Measurements from ENCODE around the gene RHOBTB3. TPM values are rescaled to one million over a fixed set of nuclear protein-coding genes. Genes with fewer than 3 reads are reported as not detected.

Gene RHOBTB3
- total RNA-seq, 1 donor from 2014 or later, result 22.8 TPM

DNA sequence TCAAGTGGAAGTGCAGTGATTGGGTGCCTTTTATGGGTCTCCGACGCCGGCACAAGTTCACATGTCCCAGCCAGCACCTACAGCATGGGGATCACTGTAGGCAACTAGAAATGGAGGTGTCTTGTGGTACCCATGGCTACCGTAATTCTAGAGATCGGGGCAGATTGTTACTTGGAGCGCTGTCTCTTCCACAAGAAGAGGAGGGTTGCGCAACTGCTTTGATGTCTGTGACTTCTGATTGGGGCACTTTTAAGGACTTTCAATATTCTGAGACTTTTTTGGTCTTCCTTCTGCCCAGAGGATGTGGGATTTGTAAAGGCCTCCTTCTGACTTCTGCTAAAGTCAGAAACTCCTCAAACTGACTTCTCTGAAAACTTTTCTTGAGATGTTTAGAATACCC lies 49.5 kb downstream of the RHOBTB3 start:
- Mint-ChIP-seq H3K9me3 (ENCODE audit: unreplicated experiment) (no peaks in the 10 kb centered on the region), H3K36me3 (ENCODE audit: low read depth, unreplicated experiment) (no peaks in the 10 kb centered on the region), H3K4me3 (ENCODE audit: unreplicated experiment) (no peak overlapping the region), H3K27ac (ENCODE audit: unreplicated experiment) (no peak overlapping the region), H3K27me3 (ENCODE audit: unreplicated experiment) (no peaks in the 10 kb centered on the region), H3K4me1 (ENCODE audit: unreplicated experiment) (peaks cover 6% of the 10 kb centered on the region)
- TF ChIP-seq, protein P1, sequence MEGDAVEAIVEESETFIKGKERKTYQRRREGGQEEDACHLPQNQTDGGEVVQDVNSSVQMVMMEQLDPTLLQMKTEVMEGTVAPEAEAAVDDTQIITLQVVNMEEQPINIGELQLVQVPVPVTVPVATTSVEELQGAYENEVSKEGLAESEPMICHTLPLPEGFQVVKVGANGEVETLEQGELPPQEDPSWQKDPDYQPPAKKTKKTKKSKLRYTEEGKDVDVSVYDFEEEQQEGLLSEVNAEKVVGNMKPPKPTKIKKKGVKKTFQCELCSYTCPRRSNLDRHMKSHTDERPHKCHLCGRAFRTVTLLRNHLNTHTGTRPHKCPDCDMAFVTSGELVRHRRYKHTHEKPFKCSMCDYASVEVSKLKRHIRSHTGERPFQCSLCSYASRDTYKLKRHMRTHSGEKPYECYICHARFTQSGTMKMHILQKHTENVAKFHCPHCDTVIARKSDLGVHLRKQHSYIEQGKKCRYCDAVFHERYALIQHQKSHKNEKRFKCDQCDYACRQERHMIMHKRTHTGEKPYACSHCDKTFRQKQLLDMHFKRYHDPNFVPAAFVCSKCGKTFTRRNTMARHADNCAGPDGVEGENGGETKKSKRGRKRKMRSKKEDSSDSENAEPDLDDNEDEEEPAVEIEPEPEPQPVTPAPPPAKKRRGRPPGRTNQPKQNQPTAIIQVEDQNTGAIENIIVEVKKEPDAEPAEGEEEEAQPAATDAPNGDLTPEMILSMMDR (IDR thresholded peaks at IDR 0.05; ENCODE audit: unreplicated experiment), result no peak
- DNase-seq (ENCODE audit: low spot score), result no peak

DNA sequence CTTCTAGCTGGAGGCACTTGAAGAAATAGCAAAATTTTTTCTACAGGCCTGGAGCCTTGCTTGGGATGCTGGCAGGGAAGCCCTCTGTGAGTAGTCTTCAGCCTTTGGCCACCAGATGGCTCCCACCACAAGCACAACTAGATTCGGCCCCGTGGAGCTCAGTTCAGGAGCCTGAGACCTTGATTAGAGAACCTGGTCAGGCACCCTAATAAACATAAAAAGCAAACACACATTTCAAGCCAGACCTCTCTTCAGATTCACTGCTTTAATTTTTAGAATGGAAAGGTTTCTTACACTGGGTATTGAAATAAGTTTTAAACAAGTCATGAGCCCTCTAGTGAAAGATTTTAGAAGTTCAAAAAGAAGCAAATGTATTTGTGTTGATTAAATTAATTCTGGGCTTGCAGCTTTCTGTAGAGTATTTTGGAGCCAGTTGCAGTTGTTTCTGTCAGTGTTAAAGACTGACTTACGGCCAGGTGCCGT lies 50.0 kb downstream of the RHOBTB3 start:
- Mint-ChIP-seq H3K4me3 (ENCODE audit: unreplicated experiment) (no peak overlapping the region), H3K9me3 (ENCODE audit: unreplicated experiment) (no peaks in the 10 kb centered on the region), H3K27ac (ENCODE audit: unreplicated experiment) (no peak overlapping the region), H3K36me3 (ENCODE audit: low read depth, unreplicated experiment) (no peaks in the 10 kb centered on the region), H3K27me3 (ENCODE audit: unreplicated experiment) (no peaks in the 10 kb centered on the region), H3K4me1 (ENCODE audit: unreplicated experiment) (peaks cover 6% of the 10 kb centered on the region)
- TF ChIP-seq, protein P1 (IDR thresholded peaks at IDR 0.05; ENCODE audit: unreplicated experiment), result peak; percentile 62
- DNase-seq (ENCODE audit: low spot score), result peak; percentile 73

DNA sequence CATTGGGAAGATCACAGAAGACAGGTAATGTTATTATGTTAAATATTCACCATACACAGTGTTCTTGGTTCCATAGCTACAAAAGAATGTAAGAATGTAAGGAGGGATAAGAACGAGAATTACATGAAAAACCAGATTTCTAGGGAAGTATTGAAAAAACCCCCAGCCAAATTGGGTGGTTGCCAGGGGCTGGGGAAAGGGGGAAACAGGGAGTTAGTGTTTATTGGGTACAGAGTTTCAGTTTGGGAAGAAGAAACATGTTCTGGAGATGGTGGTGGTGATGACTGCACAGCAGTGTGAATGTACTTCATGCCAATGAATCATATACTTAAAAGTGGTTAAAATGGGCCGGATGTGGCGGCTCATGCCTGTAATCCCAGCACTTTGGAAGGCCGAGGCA lies 51.0 kb downstream of the RHOBTB3 start:
- H3K27me3 Mint-ChIP-seq (ENCODE audit: unreplicated experiment), result no peaks in the 10 kb centered on the region
- H3K27ac Mint-ChIP-seq (ENCODE audit: unreplicated experiment), result no peak overlapping the region

DNA sequence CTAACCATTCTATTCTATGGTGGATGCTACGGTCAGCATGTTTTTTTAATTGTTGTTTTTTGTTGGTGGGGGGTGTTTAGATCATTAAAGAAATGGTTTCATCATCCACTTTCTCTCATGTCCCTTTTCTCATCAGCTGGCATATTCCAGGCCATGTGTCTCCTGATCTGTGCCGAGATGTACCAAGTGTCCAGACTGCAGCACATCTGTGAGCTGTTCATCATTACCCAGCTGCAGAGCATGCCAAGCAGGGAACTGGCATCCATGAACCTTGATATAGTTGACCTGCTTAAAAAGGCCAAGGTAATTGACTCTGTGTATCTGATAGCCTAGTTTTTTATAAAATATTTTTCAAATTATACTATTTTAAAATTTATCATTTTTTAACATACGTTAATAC lies 52.5 kb downstream of the RHOBTB3 start:
- Mint-ChIP-seq H3K4me1 (ENCODE audit: unreplicated experiment) (peaks cover 6% of the 10 kb centered on the region), H3K27ac (ENCODE audit: unreplicated experiment) (no peak overlapping the region), H3K36me3 (ENCODE audit: low read depth, unreplicated experiment) (peaks cover 3% of the 10 kb centered on the region), H3K27me3 (ENCODE audit: unreplicated experiment) (no peaks in the 10 kb centered on the region), H3K4me3 (ENCODE audit: unreplicated experiment) (no peak overlapping the region), H3K9me3 (ENCODE audit: unreplicated experiment) (no peaks in the 10 kb centered on the region)
- TF ChIP-seq, protein P1 (IDR thresholded peaks at IDR 0.05; ENCODE audit: unreplicated experiment), result no peak
- no peak for DNase-seq (ENCODE audit: low spot score)

More for the DNA sequence above, 51.0 kb downstream of the RHOBTB3 start:
- H3K36me3 Mint-ChIP-seq (ENCODE audit: low read depth, unreplicated experiment), result no peaks in the 10 kb centered on the region
- H3K9me3 Mint-ChIP-seq (ENCODE audit: unreplicated experiment), result no peaks in the 10 kb centered on the region
- H3K4me3 Mint-ChIP-seq (ENCODE audit: unreplicated experiment), result no peak overlapping the region
- H3K4me1 Mint-ChIP-seq (ENCODE audit: unreplicated experiment), result peaks cover 6% of the 10 kb centered on the region
- DNase-seq (ENCODE audit: low spot score), result no peak
- TF ChIP-seq, protein P1 (IDR thresholded peaks at IDR 0.05; ENCODE audit: unreplicated experiment), result no peak

DNA sequence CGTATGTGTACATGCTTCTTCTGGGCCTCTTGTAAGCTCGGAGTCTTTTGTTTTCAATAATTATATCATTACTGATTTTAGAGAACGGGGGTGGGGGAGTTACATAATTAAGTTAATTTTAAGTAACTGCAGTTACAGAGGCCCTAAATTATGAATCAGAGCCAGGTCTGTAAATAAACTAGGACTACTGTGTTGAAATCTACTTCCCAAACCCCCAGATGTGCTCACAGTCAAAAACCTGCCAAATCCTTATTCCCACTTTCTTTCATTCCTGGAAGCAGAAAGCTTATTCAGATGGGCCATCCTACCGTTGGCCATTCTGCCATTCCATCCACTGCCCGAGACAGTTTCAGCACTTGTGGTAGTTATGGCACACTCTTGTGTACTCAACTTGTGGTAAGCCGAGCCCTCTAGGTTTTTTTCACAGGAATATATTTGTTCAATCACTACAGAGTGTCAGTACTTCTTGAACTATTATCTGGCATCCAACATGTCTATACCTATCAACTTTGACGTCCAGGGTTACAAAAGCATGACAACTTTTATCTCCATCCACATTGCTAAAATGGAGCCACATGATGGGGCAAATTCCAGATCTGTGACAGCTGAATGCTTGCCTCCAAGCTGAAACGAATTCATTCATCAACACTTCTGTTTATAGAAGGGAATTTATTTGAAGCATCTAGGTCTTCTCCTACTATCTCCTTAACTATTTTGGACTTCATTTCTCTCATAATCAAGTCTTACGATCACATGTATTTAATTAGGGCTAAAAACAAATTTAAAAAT lies 53.6 kb downstream of the RHOBTB3 start:
- Mint-ChIP-seq H3K4me3 (ENCODE audit: unreplicated experiment) (no peak overlapping the region), H3K36me3 (ENCODE audit: low read depth, unreplicated experiment) (peaks cover 4% of the 10 kb centered on the region), H3K4me1 (ENCODE audit: unreplicated experiment) (peaks cover under 1% of the 10 kb centered on the region), H3K27me3 (ENCODE audit: unreplicated experiment) (no peaks in the 10 kb centered on the region), H3K9me3 (ENCODE audit: unreplicated experiment) (no peaks in the 10 kb centered on the region), H3K27ac (ENCODE audit: unreplicated experiment) (no peak overlapping the region)
- no peak for DNase-seq (ENCODE audit: low spot score)
- TF ChIP-seq, protein P1 (IDR thresholded peaks at IDR 0.05; ENCODE audit: unreplicated experiment), result no peak

All from endothelial cell (in vitro differentiated cells).